HG02840 (cell line): ENCODE measurements around the gene RNF207.

Experiments used
- ATAC-seq: cut with Tn5 transposase; IDR thresholded peaks from one replicate; pipeline ENCODE4 v1.9.1; 2021; ENCODE audit warnings: mild to moderate bottlenecking, moderate library complexity, moderate number of reproducible peaks; ENCODE audit not compliant: unreplicated experiment, low FRiP score

The RNF207 gene

DNA sequence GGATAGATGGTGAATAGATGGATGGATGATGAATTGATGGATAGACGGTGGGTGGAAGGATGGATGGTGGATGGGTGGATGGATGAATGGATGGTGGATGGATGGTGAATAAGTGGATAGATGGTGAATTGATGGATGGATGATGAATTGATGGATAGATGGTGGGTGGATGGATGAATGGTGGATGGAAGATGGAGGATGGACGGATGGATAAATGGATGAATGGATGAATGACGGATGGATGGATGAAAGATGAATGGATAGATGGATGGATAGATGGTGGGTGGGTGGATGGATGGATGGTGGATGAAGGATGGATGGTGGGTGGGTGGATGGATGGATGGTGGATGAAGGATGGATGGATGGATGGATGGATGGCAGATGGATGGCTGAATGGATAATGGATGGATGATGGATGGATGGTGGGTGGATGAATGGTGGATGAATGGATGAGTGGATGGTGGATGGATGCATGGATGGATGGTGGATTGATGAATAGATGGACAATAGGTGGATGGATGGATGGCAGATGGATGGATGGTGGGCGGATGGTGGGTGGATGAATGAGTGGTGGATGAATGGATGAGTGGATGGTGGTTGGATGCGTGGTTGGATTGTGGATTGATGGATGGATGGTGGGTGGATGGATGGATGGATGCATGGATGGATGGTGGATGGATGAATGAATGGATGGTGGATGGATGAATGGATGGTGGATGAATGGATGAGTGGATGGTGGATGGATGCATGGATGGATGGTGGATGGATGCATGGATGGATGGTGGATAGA lies 31.1 kb upstream of the RNF207 start:
- ATAC-seq, result no peak

DNA sequence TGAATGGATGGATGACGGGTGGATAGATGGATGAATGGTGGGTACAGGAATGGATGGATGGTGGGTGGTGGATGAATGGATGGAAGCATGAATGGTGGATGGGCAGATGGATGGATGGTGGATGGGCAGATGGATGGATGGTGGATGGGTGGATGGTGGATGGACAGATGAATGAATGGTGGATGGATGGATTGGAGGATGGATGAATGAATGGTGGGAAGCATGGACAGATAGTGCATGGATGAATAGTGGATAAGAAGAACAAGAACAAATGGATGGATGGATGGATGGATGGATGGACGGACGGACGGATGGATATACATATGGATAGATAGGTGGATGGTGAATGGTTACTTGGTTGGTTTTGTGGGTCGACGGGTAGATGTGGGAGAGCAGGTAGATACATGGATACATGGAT lies 30.5 kb upstream of the RNF207 start:
- no peak for ATAC-seq

DNA sequence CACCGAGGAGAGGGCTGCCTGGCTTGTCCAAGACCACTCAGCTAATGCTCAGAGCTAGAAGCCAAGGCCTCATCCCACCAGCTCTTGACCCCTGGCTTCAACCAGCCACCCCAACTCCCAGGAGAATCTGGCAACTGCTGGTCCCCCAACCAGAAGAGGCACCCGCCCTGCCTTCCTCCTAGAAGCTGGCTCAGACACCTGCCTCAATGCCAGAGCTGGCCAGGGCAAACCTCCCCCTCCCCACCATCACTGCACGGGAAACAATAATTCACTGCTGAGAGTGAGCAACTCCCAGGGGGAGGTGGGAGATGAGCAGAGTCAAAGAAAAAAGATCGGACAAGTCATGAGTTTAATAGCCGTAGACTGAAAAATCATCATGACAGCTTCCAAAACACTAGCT lies 29.1 kb upstream of the RNF207 start:
- ATAC-seq, result no peak

- ATAC-seq, result no peak
Observed at GRCh38 chr1:6177681-6178380, 28.1 kb upstream of the RNF207 start.

GRCh38 chr1:6178751-6179563 lies 27.0 kb upstream of the RNF207 start:
- no peak for ATAC-seq

GRCh38 chr1:6179564-6180175 lies 26.2 kb upstream of the RNF207 start:
- ATAC-seq, result no peak

- no peak for ATAC-seq
Observed at GRCh38 chr1:6180268-6180706, 25.6 kb upstream of the RNF207 start, which contains the start of gene CHD5. Gene CHD5 (minus strand): TSS chr1:6180321. CDS start chr1:6180023, 298 bp downstream.

DNA sequence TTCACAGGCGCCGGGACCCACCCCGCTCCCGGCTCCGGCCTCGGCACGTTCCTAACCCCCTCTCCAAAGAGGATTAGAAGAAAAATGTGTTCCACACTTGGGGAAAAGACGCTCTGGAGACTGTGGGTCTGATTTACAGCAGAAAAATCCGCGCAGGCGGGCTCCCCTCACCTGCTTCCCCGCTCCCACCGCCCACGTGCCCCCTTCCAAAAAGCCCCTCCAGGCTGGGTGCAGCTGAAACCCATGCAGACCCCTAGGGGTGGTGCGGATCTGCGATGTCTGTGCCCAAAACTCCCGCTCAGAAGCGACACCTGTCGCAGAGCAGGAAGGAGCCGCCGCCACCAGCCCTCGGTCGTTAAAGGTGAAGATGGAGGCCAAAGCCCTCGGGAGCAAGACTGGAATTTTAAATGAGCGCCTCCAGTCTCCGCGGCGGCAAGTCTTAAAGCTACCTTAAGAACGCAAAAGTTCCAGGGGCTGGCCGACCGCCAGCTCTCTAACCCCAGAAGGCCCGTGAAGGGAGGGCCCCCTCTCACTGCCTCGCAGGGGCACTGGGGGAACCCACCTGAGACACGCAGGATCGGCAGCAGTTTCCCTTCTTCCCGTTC lies 25.1 kb upstream of the RNF207 start:
- no peak for ATAC-seq

GRCh38 chr1:6181347-6181770 lies 24.6 kb upstream of the RNF207 start:
- ATAC-seq, result no peak

DNA sequence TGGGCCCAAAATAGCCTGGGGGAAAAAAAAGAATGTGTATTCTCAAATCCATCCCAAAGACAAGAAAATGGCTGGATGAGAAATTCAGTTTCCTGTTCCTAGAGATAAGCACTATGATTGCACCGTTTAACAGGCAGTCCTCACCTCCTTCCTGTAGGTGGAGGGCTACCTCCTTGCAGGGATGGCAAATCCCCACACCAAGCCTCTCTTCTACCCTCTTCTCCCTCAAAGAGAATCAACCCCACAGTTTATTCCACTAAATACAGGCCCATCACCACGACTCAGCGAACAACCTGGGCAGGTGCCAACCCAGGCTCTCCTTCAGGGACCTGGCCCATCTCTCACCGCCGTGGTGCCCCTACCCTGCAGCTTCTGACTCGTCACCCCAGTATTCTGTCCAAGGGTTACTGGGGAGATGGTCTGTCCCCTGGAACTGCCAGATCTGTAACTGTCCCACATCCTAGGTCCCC lies 22.4 kb upstream of the RNF207 start:
- ATAC-seq, result no peak

DNA sequence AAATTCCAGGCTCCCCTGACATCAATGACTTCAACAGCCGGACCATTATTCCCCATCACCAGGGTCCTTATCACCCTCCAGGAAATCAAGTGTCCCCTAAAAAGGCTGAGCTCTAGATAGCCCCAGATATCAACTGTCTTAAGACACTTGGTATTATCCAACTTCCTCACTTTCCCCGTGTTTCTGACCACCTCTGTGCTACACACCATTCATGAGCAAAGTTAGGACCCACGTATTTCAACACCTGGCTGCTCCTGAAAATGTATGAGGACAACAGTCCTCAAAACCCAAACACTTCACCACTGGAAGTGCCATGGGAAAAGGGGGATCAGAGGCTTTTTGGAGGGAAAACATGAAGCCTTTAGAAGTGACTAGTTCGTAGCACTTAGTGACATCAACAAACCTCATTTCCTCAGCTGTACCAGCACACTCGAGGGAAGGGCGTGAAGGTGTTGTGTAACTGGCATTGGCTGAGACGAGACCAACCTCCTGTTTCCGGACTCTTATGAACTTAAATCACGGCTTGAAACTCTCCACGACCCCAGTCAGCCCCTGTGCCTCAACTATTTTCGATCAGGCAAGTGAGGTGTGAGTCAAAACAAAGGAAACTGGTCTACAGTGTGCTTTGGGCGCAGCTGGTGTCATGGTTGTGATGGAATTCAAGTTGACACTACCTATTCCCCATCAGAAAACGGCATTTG lies 21.7 kb upstream of the RNF207 start:
- ATAC-seq, result no peak

- no peak for ATAC-seq
Observed at GRCh38 chr1:6185151-6185550, 20.8 kb upstream of the RNF207 start.

- ATAC-seq, result no peak
Observed at GRCh38 chr1:6185635-6186382, 20.1 kb upstream of the RNF207 start.

GRCh38 chr1:6188466-6188865 lies 17.5 kb upstream of the RNF207 start:
- ATAC-seq, result no peak

DNA sequence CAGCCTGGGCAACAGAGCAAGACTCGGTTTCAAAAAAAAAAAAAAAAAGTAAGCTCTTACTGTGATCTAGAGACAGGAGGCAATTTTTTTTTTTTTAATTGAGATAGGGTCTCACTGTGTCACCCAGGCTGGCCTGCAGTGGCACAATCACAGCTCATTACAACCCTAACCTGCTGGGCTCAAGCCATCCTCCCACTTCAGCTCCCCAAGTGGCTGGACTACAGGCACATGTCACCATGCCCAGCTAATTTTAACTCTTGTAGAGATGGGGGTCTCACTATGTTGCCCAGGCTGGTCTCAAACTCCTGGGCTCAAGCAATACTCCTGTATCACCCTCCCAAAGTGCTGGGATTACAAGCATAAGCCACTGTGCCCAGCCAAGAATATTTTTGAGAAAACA lies 14.0 kb upstream of the RNF207 start:
- ATAC-seq, result no peak

- ATAC-seq, result no peak
Observed at GRCh38 chr1:6197746-6198427, 8.0 kb upstream of the RNF207 start.

- ATAC-seq, result peak; percentile 21
Observed at GRCh38 chr1:6198646-6199297, 7.1 kb upstream of the RNF207 start.
